Limb (tissue), 2 donors: ENCODE measurements around the gene TCF4.

ENCODE experiments used
- DNase-seq, 2 donors: peaks; one replicate each; pipeline ENCODE4 v3.0.0-alpha.2; 2016; ENCODE audit errors: extremely low spot score in 2 of 2

The TCF4 gene

DNA sequence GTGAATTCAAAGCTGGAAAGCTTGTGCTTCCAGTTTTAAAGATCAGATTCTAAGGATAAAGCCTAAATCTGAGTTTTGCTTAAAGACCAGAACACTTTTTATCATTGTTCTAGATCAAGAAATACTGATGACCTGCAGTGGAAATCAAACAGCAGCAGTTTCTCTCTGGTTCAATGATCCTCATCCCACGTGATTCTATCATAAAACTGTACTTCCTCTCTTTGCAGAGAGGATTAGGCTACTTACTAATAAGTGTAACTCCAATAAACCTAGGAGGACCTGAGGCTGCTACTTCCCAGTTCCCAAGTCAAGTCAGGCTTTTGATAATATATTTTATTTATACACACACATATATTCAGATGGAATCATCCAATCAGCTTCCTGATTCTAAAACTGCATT, 81.9 kb downstream of the TCF4 start:
- DNase-seq = no peak

- DNase-seq = no peak
Measured at GRCh38 chr18:55504808-55505207, 83.2 kb downstream of the TCF4 start.

GRCh38 chr18:55503167-55503820, 84.7 kb downstream of the TCF4 start:
- DNase-seq = no peak

DNA sequence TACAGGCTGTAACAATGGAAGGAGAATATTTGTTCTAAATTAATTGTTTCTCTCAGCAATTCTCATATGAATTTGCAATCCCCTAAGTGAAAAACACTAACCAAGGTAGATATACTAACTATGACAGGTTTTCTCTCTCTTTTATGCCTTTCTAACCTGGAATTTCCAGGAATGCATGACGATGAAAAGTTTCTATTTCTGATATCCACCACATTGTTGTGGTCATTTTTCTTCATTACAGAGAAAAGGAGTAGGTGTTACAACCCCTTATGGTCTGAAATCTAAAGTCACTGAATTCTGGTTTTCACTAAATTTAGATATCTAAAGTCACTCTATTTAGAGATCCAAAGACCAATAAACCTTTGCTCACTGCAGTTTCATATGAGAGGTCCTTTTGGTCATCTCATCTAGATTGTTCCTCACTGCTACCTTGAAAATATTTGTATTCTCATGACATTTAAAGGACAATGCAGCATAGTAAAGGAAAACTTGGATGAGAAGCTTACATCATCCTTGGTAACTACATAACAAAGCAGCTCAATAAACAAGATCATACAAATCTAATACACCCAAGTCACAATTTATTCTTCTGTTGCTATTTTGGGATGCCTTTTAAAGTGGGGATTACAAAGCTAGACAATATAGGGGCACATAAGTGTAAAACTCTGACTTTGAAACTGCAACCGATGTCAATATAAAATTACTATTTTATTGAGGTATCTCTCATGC, 85.8 kb downstream of the TCF4 start:
- no peak for DNase-seq

- no peak for DNase-seq
Measured at GRCh38 chr18:55501579-55501978, 86.4 kb downstream of the TCF4 start.

- no peak for DNase-seq
Measured at GRCh38 chr18:55500316-55501086, 87.5 kb downstream of the TCF4 start.

DNA sequence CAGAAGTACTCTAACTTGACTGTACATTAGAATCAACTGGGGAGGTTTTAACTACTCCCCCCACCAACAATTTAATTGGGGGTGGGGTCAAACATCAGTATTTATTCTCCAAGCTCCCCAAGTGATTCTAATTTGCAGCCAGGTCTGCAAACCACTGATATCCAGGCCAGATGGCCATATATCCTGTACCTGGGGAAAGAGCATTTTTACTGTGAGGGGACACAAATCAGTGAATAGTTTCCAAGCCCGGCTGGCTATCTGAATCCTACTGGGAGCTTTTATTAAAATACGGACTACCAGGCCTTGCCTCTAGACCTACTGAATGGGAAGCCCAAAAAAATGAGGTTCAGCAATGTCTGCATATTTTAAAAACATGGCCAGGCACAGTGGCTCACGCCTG, 88.5 kb downstream of the TCF4 start:
- no peak for DNase-seq

GRCh38 chr18:55497825-55498403, 90.1 kb downstream of the TCF4 start:
- DNase-seq = no peak

DNA sequence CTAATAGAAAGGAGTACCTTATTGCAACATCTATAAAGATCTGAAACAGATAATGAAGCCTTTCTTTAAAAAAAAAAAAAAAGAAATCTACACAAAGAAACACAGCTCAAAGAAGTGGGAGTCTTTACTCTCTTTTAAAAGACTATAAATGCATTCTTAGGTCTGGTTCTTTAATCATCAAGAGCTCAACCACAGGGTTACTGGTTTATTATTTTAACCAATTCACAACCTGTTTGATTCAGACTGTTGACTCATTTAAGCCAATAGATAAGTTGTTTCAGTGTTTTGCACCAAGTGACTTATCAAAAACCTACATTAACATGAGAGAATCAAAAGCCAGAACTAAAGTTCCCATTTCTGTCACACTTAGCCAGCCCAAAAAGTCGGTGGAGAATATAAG, 93.1 kb downstream of the TCF4 start:
- no peak for DNase-seq

- DNase-seq = no peak
Measured at GRCh38 chr18:55494441-55494840, 93.6 kb downstream of the TCF4 start.

- no peak for DNase-seq
Measured at GRCh38 chr18:55491616-55492015, 96.4 kb downstream of the TCF4 start.

- no peak for DNase-seq
Measured at GRCh38 chr18:55489034-55489986, 98.7 kb downstream of the TCF4 start.

- no peak for DNase-seq
Measured at GRCh38 chr18:55488473-55488872, 99.5 kb downstream of the TCF4 start.

- no peak for DNase-seq
Measured at GRCh38 chr18:55487997-55488396, 100.0 kb downstream of the TCF4 start.

DNA sequence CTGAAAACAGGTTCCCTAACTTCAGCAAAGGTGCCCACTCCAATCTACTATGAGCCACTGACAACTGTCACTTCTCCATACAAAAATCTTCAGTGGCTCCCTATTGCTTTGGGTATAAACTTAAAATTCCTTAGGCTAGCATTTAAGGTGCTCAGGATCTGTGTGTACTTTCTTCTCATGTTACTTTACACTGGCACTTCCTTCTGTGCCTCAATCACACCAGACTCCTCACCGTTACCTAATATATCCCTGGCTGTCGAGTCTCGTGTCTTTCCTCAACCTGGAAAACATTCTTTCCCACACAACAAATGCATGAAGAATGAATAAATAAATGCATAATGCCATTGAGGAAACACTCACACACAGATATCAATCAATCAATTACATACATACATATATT, 101.1 kb downstream of the TCF4 start:
- DNase-seq = no peak

GRCh38 chr18:55485666-55486065, 102.3 kb downstream of the TCF4 start:
- DNase-seq = no peak

DNA sequence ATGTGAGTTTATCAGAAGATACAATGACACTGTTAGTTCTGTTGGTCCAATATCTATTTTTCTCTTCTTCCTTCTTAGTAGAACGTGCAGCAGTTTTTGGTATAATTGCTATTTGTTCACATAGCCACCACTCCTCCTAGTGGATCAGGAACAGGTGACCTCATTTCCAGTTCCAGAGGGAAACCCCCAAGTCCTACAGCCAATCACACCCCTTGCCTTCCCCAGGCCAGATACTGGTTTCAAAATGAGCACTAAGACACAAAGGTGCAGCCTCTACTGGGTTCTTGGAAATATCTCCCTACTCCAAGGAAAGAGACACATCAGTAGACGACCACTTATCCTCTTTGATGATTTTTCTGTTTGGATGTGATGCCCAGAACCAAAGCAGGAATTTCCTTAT, 103.2 kb downstream of the TCF4 start:
- DNase-seq = no peak

- DNase-seq = no peak
Measured at GRCh38 chr18:55483266-55483871, 104.6 kb downstream of the TCF4 start.

GRCh38 chr18:55479656-55480420, 108.2 kb downstream of the TCF4 start:
- no peak for DNase-seq
